ENCODE data around the gene ATP8B3.

The ATP8B3 gene

GRCh38 chr19:1769645-1769985, 42.5 kb downstream of the ATP8B3 start:
- no peak for DNase-seq (ENCODE audit: low read depth)
- TF ChIP-seq CTCF (conservative IDR thresholded peaks at IDR 0.05; ENCODE audit: control insufficient read depth, insufficient read depth, low read depth, low read length): no peak
- no peak overlapping the region for H3K4me3 ChIP-seq (ENCODE audit: control insufficient read depth, low read depth, low read length)

- H3K4me3 ChIP-seq (ENCODE audit: control insufficient read depth, low read depth, low read length): no peak overlapping the region
- DNase-seq (ENCODE audit: low read depth): no peak
- no peak for TF ChIP-seq CTCF (conservative IDR thresholded peaks at IDR 0.05; ENCODE audit: control insufficient read depth, insufficient read depth, low read depth, low read length)
Measured at GRCh38 chr19:1768918-1769644, 43.0 kb downstream of the ATP8B3 start.

GRCh38 chr19:1768248-1768647, 43.8 kb downstream of the ATP8B3 start:
- DNase-seq (ENCODE audit: low read depth): peak; percentile 18
- no peak for TF ChIP-seq CTCF (conservative IDR thresholded peaks at IDR 0.05; ENCODE audit: control insufficient read depth, insufficient read depth, low read depth, low read length)
- H3K4me3 ChIP-seq (ENCODE audit: control insufficient read depth, low read depth, low read length): no peak overlapping the region

GRCh38 chr19:1767464-1767933, 44.6 kb downstream of the ATP8B3 start:
- H3K4me3 ChIP-seq (ENCODE audit: control insufficient read depth, low read depth, low read length): no peak overlapping the region
- TF ChIP-seq CTCF (conservative IDR thresholded peaks at IDR 0.05; ENCODE audit: control insufficient read depth, insufficient read depth, low read depth, low read length): peak; percentile 74
- DNase-seq (ENCODE audit: low read depth): peak; percentile 12

- no peak for DNase-seq (ENCODE audit: low read depth)
- H3K4me3 ChIP-seq (ENCODE audit: control insufficient read depth, low read depth, low read length): no peak overlapping the region
- no peak for TF ChIP-seq CTCF (conservative IDR thresholded peaks at IDR 0.05; ENCODE audit: control insufficient read depth, insufficient read depth, low read depth, low read length)
Measured at GRCh38 chr19:1766800-1767352, 45.2 kb downstream of the ATP8B3 start.

GRCh38 chr19:1765904-1766799, 45.9 kb downstream of the ATP8B3 start:
- no peak for DNase-seq (ENCODE audit: low read depth)
- no peak overlapping the region for H3K4me3 ChIP-seq (ENCODE audit: control insufficient read depth, low read depth, low read length)
- no peak for TF ChIP-seq CTCF (conservative IDR thresholded peaks at IDR 0.05; ENCODE audit: control insufficient read depth, insufficient read depth, low read depth, low read length)

All from fibroblast of mammary gland (primary cell).